Bronchial epithelial cell (primary cell): ENCODE data around the gene HLCS. TPM values are rescaled to one million over a fixed set of nuclear protein-coding genes. Genes with fewer than 3 reads are reported as not detected.
A peak's percentile ranks its signal among the peaks of the same experiment; 100 is the strongest.

ENCODE experiments used
- DNase-seq: peaks from one replicate; pipeline ENCODE4 v3.0.0-alpha.2; 2010; ENCODE audit warnings: low read depth
- FAIRE-seq: peaks from 2 replicates; lab custom pipeline; 2011; peaks lifted over from hg19 to GRCh38; lab: Jason Lieb, UNC
- H3K27me3 ChIP-seq: 2 replicates; pipeline ENCODE4 v1.5.1; 2011; ENCODE audit warnings: low read length; ENCODE audit not compliant: control insufficient read depth, insufficient read depth
- H3K36me3 ChIP-seq: 2 replicates; pipeline ENCODE4 v1.5.1; 2011; ENCODE audit warnings: low read length; ENCODE audit not compliant: control insufficient read depth, insufficient read depth
- H3K4me3 ChIP-seq: 2 replicates; pipeline ENCODE4 v1.5.1; 2011; ENCODE audit warnings: mild to moderate bottlenecking, low read depth, low read length, control low read depth
- total RNA-seq: library from RNA; depleted of rRNA; stranded (reverse); fragments of >200 nt; gene quantifications from 2 replicates; pipeline ENCODE4 v1.2.1, GENCODE V29; 2014
- TF ChIP-seq, protein P1 (sequence below): IDR thresholded peaks from 2 replicates; pipeline ENCODE4 v1.5.1; 2011; ENCODE audit warnings: mild to moderate bottlenecking, moderate library complexity, low read length, control low read depth, inconsistent platforms; ENCODE audit not compliant: insufficient read depth, severe bottlenecking

The HLCS gene
- total RNA-seq, 1 donor from 2014 or later = 26.3 TPM

GRCh38 chr21:36867291-36867905, 99.1 kb downstream of the HLCS start:
- DNase-seq = no peak
- Histone ChIP-seq H3K4me3 (no peak overlapping the region), H3K27me3 (no peaks in the 10 kb centered on the region), H3K36me3 (no peaks in the 10 kb centered on the region)
- peak; percentile 7 for FAIRE-seq
- TF ChIP-seq, protein P1, sequence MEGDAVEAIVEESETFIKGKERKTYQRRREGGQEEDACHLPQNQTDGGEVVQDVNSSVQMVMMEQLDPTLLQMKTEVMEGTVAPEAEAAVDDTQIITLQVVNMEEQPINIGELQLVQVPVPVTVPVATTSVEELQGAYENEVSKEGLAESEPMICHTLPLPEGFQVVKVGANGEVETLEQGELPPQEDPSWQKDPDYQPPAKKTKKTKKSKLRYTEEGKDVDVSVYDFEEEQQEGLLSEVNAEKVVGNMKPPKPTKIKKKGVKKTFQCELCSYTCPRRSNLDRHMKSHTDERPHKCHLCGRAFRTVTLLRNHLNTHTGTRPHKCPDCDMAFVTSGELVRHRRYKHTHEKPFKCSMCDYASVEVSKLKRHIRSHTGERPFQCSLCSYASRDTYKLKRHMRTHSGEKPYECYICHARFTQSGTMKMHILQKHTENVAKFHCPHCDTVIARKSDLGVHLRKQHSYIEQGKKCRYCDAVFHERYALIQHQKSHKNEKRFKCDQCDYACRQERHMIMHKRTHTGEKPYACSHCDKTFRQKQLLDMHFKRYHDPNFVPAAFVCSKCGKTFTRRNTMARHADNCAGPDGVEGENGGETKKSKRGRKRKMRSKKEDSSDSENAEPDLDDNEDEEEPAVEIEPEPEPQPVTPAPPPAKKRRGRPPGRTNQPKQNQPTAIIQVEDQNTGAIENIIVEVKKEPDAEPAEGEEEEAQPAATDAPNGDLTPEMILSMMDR = no peak

GRCh38 chr21:36866419-36866818, 100.0 kb downstream of the HLCS start:
- no peaks in the 10 kb centered on the region for H3K27me3 ChIP-seq
- no peak for FAIRE-seq
- H3K4me3 ChIP-seq = no peak overlapping the region
- TF ChIP-seq, protein P1 = no peak
- no peaks in the 10 kb centered on the region for H3K36me3 ChIP-seq
- no peak for DNase-seq

GRCh38 chr21:36864974-36865373, 101.5 kb downstream of the HLCS start:
- TF ChIP-seq, protein P1 = no peak
- no peaks in the 10 kb centered on the region for H3K27me3 ChIP-seq
- H3K4me3 ChIP-seq = no peak overlapping the region
- no peaks in the 10 kb centered on the region for H3K36me3 ChIP-seq
- FAIRE-seq = no peak
- no peak for DNase-seq

DNA sequence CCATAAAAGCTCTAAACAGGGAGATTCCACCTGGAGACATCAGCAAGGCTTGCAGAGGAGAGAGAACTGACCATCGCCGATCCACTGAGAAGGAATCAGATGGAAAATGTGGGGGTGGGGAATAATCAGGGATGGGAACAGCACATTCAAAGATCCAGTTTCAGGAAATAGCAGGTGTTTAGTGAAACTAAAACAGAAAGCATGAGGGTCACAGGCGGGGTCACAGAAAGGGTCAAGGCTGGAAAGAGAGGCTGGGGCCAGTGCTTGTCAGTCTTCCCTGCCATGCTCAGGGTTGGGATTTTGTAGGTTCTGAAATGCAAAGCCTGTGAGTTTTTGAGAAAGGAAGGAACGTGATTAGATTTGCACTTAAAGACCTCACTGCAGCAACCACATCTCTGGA, 103.2 kb downstream of the HLCS start:
- Histone ChIP-seq H3K4me3 (no peak overlapping the region), H3K36me3 (no peaks in the 10 kb centered on the region), H3K27me3 (no peaks in the 10 kb centered on the region)
- TF ChIP-seq, protein P1 = no peak
- FAIRE-seq = no peak
- DNase-seq = no peak

DNA sequence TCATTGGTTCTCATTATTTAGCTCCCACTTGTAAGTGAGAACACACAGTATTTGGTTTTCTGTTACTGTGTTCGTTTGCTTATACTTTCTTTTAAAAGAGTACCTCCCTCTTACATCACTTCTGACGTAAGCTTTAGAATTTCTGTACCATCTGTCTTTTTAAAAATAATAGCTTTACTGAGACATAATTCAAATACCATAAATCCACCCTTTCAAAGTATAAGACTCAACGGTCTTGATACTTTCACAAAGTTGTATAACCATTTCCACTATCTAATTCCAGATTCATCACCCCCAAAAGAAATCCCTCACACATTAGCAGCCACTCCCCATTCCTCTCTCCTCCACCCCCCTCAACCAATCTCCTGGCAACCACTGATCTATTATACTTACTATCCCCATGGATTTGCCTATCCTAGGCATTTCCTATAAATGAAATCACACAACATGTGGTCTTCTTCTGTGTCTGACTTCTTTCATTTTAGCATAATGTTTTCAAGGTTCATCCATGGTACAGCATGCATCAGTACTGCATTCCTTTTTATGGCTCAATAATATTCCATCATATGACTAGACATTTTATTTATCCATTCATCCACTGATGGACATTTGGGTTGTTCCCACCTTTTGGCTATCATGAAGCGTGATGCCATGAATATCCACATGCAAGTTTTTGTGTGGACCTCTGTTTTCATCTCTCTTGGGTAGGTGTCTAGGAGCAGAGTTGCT, 104.7 kb downstream of the HLCS start:
- FAIRE-seq (no peak), DNase-seq (peak; percentile 13)
- no peaks in the 10 kb centered on the region for H3K36me3 ChIP-seq
- no peak overlapping the region for H3K4me3 ChIP-seq
- TF ChIP-seq, protein P1 = no peak
- H3K27me3 ChIP-seq = no peaks in the 10 kb centered on the region
